Measurements from ENCODE around the gene MYH7B. TPM values are rescaled to one million over a fixed set of nuclear protein-coding genes. Genes with fewer than 3 reads are reported as not detected.

Gene MYH7B
- total RNA-seq (2014; rRNA removed; shearing (Covaris generic)), result 0.04 and 0.13 TPM in 2 replicates

DNA sequence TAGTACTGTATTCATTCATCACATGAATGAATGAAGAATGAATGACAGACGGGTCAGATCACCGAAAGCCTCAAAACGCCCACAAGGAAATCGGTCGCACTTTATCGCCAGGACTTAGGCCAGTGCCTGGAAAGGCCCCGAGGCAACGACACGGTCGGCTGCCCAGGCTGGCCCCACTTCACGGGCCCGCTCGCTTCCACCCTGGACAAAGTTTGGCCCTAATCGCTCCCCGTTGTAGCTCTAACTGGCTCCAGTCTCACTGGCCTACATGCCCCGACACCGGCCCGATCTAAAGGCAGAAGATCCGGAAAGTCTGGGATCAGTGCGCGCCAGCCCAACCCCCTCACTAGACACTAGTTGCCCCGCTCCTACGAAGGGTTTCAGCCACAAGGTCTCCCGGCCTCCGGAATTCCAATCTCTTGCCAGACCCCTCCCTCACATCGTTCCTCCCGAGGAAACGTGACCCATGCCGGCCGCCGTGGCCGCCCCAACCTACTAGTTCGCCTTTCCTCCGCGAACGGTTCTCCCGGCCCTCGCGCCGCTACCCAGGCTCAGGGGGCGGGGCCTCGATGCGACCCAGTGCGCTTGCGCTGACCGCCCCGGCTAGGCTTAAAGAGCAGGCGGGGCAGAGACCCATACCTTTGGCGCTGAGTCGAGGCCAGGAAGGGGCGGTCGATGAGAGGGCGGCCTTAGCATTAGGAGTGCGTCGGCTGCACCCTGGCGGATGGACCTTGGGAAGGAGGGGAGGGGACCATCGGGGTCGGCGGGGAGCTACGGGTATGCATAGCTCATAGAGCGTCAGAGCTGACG, at the start of gene MYH7B, which contains the start of gene GSS:
MYH7B (plus strand) TSS at position 638 of the 810 bp plus-strand sequence. CDS start 22,138 bp downstream, outside the sequence.
GSS (minus strand) TSS at position 576 of the 810 bp plus-strand sequence. CDS start 3,954 bp downstream, outside the sequence.

Small RNA genes lying within 50 kb of the gene (small RNA-seq; reads per million reads assigned to genes)
- gene MIR499A, result not detected

Other genes with a start within 250 kb of the MYH7B start
- gene NCOA6, start 130.2 kb upstream of the MYH7B start, total RNA-seq (2014; rRNA removed; shearing (Covaris generic)), result 6.2 and 9.5 TPM in 2 replicates
- 13.6 and 17.2 TPM in 2 replicates for gene GGT7, start 83.0 kb upstream of the MYH7B start, total RNA-seq (2014; rRNA removed; shearing (Covaris generic))
- 77.8 and 94.8 TPM in 2 replicates for gene ACSS2, start 79.3 kb upstream of the MYH7B start, total RNA-seq (2014; rRNA removed; shearing (Covaris generic))
- gene GSS, start 62 bp upstream of the MYH7B start, total RNA-seq (2014; rRNA removed; shearing (Covaris generic)), result 137 and 143 TPM in 2 replicates
- gene TRPC4AP, start 136.9 kb downstream of the MYH7B start, total RNA-seq (2014; rRNA removed; shearing (Covaris generic)), result 39.8 and 43.5 TPM in 2 replicates
- 25.8 and 27.1 TPM in 2 replicates for gene EDEM2, start 191.5 kb downstream of the MYH7B start, total RNA-seq (2014; rRNA removed; shearing (Covaris generic))
- gene PROCR, start 216.2 kb downstream of the MYH7B start, total RNA-seq (2014; rRNA removed; shearing (Covaris generic)), result 48.1 and 53.3 TPM in 2 replicates